ENCODE data around the gene ZNF93.
"Not testable (repeated sequence)": the region's sequence is repeated elsewhere in the genome, so short reads cannot be mapped to it uniquely, and the experiment has no call there.

Gene ZNF93

GRCh38 chr19:19900729-19901444 lies at the start of gene ZNF93:
Gene ZNF93, plus strand, starts transcription at chr19:19900946. Its CDS starts 143 bp downstream, at chr19:19901089.
- DNase-seq = peak; percentile 93

GRCh38 chr19:19851740-19852139 lies 49.0 kb upstream of the ZNF93 start:
- DNase-seq = not testable (repeated sequence)

- DNase-seq = no peak
Measured at GRCh38 chr19:19858751-19859150, 42.0 kb upstream of the ZNF93 start.

- DNase-seq = no peak
Measured at GRCh38 chr19:19860756-19861390, 39.9 kb upstream of the ZNF93 start.

- DNase-seq = peak; percentile 91
Measured at GRCh38 chr19:19865750-19866610, 34.8 kb upstream of the ZNF93 start, which contains the start of gene ZNF253. Gene ZNF253, plus strand, starts transcription at chr19:19865882. Its CDS starts 115 bp downstream, at chr19:19865997.

- peak; percentile 17 for DNase-seq
Measured at GRCh38 chr19:19866611-19867248, 34.0 kb upstream of the ZNF93 start.

GRCh38 chr19:19870086-19870485 lies 30.7 kb upstream of the ZNF93 start:
- not testable (repeated sequence) for DNase-seq

GRCh38 chr19:19871932-19872331 lies 28.8 kb upstream of the ZNF93 start:
- no peak for DNase-seq

GRCh38 chr19:19873381-19873780 lies 27.4 kb upstream of the ZNF93 start:
- DNase-seq = no peak

- no peak for DNase-seq
Measured at GRCh38 chr19:19877724-19878123, 23.0 kb upstream of the ZNF93 start.

- no peak for DNase-seq
Measured at GRCh38 chr19:19884583-19884982, 16.2 kb upstream of the ZNF93 start.

- DNase-seq = not testable (repeated sequence)
Measured at GRCh38 chr19:19892055-19892941, 8.4 kb upstream of the ZNF93 start.

- peak; percentile 0 for DNase-seq
Measured at GRCh38 chr19:19900139-19900728, 512 bp upstream of the ZNF93 start.

GRCh38 chr19:19907551-19907950 lies 6.8 kb downstream of the ZNF93 start:
- DNase-seq = not testable (repeated sequence)

- no peak for DNase-seq
Measured at GRCh38 chr19:19909654-19910053, 8.9 kb downstream of the ZNF93 start.

GRCh38 chr19:19911150-19911549 lies 10.4 kb downstream of the ZNF93 start:
- no peak for DNase-seq

- no peak for DNase-seq
Measured at GRCh38 chr19:19914596-19914995, 13.8 kb downstream of the ZNF93 start.

- not testable (repeated sequence) for DNase-seq
Measured at GRCh38 chr19:19930417-19930816, 29.7 kb downstream of the ZNF93 start.

- not testable (repeated sequence) for DNase-seq
Measured at GRCh38 chr19:19933432-19934314, 32.9 kb downstream of the ZNF93 start.

- DNase-seq = no peak
Measured at GRCh38 chr19:19937403-19937802, 36.7 kb downstream of the ZNF93 start.

Data from suppressor macrophage treated with lipopolysaccharide for 4 hours (primary cell).